Activated gamma-delta T cell treated with anti-CD3 and anti-CD28 coated beads, Interleukin-2, amount 50 U/mL, for 16 hours (primary cell): ENCODE results near the gene WFDC12.

Experiments used
- DNase-seq: peaks from one replicate; pipeline ENCODE4 v3.0.0-alpha.2; 2020; ENCODE audit warnings: low read depth

Gene WFDC12

DNA sequence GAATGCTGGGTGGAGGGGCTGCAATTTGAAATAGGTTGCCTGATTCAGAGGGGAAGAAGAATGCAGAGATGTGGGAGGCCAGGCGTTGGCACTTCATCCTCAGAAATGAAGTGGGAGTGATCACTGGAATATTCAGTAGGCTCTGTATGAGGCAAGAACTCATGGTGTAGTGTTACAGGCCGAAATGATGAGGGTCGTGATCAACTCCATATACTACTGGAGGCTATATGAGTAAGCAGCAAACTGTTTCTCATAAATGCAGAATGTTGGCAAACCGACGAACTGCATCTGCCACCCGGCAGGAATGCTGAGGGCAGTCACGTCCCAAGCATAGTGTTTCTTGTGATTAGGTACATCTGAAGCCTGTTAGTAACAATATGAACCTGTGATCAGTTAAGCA is 36.0 kb downstream of the WFDC12 start:
- DNase-seq: no peak

DNA sequence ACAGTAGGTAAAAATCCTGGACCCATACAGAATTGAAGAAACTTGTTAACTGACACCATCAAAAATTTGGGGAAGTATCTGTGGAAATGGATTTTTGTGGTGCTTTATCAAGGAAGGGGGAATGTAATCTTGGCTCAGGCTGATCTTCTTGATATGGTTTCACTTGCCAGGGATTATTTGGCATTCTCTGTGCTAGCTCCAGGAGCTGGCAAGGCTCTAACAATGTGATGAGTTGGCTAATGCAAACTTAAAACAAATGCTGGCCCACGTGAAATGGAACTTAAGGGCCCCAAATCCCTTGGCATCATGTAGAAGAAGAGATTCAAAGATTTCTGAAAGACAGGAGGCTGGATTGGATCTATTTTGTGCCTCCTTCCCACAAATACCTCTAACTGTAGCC is 36.5 kb downstream of the WFDC12 start:
- DNase-seq: no peak

DNA sequence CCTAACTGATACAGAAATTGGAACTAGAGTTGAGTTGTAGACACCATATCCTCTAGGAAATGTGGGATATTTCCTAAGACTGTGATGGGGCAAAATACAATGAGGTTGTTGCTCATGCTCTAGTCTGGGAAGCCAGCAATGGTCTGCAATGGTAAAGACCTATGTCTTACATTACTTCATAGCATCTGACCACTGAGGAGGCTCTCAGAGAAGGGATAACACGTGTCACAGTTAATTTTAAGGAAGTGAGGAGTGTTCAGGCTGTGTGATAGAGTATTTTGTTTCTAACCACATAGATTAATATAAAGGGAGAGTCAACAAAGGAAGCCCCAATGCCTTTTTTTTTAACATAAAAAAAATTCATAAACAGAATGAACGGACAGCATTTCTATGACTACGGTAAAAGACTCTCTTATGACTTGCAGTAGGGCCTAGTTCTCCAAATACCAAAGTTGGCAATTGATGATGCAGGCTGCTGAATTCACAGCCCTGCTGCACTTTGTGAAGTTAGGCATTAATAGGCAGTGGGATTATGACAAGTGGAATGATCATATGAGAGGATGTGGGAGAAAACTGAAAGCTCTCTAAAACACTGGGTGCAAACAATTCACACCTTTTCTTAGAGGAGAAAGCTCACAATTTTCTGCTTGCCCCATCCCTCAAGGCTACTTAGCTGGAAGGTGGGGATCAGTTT is 37.0 kb downstream of the WFDC12 start:
- no peak for DNase-seq

DNA sequence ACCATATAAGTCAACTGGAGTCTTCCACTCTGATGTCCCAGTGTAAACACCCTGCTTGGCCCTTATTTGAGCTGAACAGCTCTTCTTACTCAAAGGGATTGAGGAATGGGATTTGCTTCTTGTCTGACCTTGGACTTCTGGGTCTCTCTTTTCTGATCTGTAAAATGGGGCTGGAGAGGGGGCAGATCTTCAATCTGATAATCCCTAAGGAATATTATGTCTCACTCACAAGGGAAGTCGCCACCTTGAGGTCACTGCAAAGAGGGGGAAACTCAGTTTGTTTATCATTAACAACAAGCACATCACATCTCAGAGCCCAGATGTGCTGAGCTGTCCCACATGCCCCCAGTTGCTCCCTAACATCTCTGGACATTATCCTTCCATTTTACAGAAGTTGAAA is 38.4 kb downstream of the WFDC12 start:
- no peak for DNase-seq

DNA sequence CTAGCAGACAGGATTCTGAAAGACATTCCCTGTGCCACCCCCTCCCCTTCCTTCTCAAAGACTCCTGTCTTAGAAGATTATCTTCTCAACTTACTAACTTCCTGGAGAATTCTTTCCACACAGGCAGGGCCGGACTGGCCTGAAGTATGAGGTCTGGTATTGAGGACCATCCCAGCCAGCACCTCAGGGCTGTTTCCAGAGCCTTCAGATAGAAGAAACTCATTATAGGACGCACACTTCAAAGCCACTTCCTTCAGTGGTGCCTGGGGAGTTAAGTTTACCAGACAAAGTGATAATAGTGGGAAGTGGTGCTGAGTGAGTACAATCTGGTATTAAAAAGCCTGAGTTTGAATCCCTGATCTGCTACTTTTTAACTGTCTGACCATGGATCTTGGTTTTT is 39.0 kb downstream of the WFDC12 start:
- DNase-seq: no peak

DNA sequence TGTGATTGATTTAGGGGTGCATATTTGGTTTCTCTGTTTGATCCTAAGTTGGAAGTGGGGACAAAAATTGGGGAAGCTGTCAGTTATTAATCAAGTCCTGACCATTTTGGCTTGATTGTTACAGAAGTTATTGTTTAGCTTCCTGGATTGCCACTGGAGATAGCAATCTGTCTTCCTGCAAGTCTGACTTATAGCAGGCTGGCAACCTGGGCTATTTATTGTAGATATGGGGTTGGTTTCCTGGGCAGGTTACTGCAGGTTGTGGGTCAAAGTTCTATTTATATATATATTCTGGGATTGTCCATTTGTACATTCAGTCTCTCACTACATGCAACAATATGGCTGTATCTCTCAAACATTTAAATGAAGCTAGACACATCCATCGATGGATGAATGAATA is 41.1 kb downstream of the WFDC12 start:
- DNase-seq: no peak

DNA sequence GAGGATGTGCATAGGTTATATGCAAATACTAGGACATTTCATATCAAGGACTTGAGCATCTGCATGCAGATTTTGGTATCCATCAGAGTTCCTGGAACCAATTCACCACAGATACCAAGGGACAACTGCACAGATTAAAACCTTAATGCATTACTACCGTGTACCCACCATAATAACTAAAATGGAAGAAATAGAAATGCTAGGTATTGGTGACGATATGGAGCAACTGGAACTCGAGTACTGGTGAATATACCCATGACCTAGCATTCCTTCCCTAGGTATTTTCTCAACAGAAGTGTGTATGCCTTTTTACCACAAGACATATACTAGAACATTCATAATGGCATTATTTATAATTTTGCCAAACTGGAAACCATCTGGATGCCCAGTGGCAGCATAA is 41.8 kb downstream of the WFDC12 start:
- no peak for DNase-seq

DNA sequence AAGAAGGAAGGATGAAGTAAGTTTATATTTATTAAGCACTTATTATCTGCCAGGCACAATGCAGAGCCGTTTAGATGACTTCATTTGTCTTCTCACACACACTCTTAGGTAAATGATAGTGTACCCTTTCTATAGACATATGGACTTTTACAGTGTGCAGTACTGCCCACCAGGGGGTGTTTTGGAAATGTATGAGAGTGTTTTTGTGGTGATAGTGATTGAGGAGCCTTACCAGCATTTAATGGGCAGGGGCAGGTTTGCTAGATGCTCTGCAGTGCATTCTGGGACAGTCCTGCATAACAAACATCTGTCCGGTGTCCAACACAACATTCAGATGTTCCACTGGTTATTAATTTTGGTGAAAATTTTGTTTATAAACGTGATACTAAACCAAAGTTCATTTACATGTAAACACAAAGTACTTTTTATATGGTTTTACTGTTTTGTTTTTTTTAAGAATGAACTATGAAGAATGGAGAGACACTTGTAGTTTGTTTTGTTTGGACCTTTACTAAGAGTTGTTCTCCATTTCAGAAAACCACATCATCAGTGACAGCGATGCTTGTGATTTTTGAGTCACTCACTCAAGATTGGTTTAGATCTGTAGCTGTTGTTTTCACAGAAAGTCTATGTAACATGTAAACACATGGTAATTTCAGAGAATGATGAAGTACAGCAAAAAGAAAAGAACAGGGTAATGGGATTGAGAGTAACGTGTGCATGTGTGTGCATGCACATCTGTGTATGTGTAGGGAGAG is 43.2 kb downstream of the WFDC12 start:
- DNase-seq: no peak

DNA sequence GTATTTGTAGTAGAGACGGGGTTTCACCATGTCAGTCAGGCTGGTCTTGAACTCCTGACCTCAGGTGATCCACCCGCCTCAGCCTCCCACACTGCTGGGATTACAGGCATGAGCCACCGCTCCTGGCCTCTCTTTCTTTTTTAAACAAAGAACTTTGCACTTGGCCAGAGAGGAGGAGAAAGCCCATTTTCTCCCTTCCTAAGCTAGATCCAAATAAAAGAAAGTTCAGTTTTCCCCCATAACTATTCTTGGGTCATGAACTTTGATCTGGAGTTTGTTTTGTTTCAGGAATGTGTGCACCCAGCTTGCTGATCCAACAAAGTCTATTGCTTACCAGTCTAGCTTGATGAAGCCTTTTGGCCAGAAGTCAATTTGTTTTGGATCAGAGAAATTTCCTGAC is 46.7 kb downstream of the WFDC12 start:
- no peak for DNase-seq
